Caco-2 (cell line): ENCODE measurements around the gene MLLT10. TPM values are rescaled to one million over a fixed set of nuclear protein-coding genes. Genes with fewer than 3 reads are reported as not detected.

Experiments used
- BruUV-seq: library from RNA; stranded (reverse); fragments of 400-500 nt; replicated peaks from 2 replicates; lab custom pipeline; 2021; lab: Mats Ljungman, UMichigan
- CTCF ChIA-PET: fragments of 300-600 bp; sonication (Branson Sonifier 250); formaldehyde crosslinking; loops from one replicate; lab custom pipeline; 2022; ENCODE audit warnings: antibody characterized with exemption; lab: Charles Lee
- POLR2A ChIA-PET: fragments of 300-600 bp; sonication (Branson Sonifier 250); formaldehyde crosslinking; loops from one replicate; lab custom pipeline; 2022; ENCODE audit warnings: antibody characterized with exemption; lab: Charles Lee
- DNase-seq, 2 experiments: peaks; one replicate each; pipeline versions ENCODE4 v3.0.0 to v3.0.0-alpha.2; 2020 to 2022
- H3K27me3 ChIP-seq: replicated peaks from 2 replicates; pipeline ENCODE4 v1.6.0; 2011; ENCODE audit warnings: low read length; ENCODE audit not compliant: control insufficient read depth, insufficient read depth
- H3K36me3 ChIP-seq: 2 replicates; pipeline ENCODE4 v1.5.1; 2011; ENCODE audit warnings: low read length; ENCODE audit not compliant: control insufficient read depth, insufficient read depth
- H3K4me1 ChIP-seq: fragments of 250-450 bp; sonication (Bioruptor Pico); 2 replicates; pipeline ENCODE4 v1.5.1; 2020; ENCODE audit warnings: mild to moderate bottlenecking
- H3K4me3 ChIP-seq: 2 replicates; pipeline ENCODE4 v1.5.1; 2011; ENCODE audit warnings: low read depth, mild to moderate bottlenecking, control low read depth, low read length
- H3K9me3 ChIP-seq: fragments of 250-450 bp; sonication (Bioruptor Pico); 2 replicates; pipeline ENCODE4 v1.5.1; 2020; ENCODE audit warnings: mild to moderate bottlenecking, moderate library complexity
- H3K27ac Mint-ChIP-seq: one replicate; pipeline ENCODE4 v1.8.0; 2022; ENCODE audit warnings: mixed read lengths; ENCODE audit not compliant: unreplicated experiment
- H3K27me3 Mint-ChIP-seq: one replicate; pipeline ENCODE4 v1.8.0; 2022; ENCODE audit warnings: mixed read lengths; ENCODE audit not compliant: insufficient read depth, unreplicated experiment
- H3K36me3 Mint-ChIP-seq: one replicate; pipeline ENCODE4 v1.8.0; 2022; ENCODE audit warnings: mild to moderate bottlenecking, mixed read lengths; ENCODE audit not compliant: insufficient read depth, unreplicated experiment
- H3K4me1 Mint-ChIP-seq: one replicate; pipeline ENCODE4 v1.8.0; 2022; ENCODE audit warnings: low read depth, mixed read lengths; ENCODE audit not compliant: unreplicated experiment
- H3K4me3 Mint-ChIP-seq: one replicate; pipeline ENCODE4 v1.8.0; 2022; ENCODE audit warnings: mild to moderate bottlenecking, moderate library complexity, mixed read lengths; ENCODE audit not compliant: unreplicated experiment
- H3K9me3 Mint-ChIP-seq: one replicate; pipeline ENCODE4 v1.8.0; 2022; ENCODE audit warnings: mixed read lengths; ENCODE audit not compliant: unreplicated experiment
- CTCF ChIP-seq, 2 experiments: fragments of 200-600 bp in 1 of 2; IDR thresholded peaks; 1 replicate in 1 of 2; 2 replicates in 1 of 2; pipeline versions ENCODE4 v1.5.1 to v1.8.0; 2011 to 2022; ENCODE audit warnings: antibody characterized with exemption in 1 of 2, control low read depth in 1 of 2, inconsistent platforms in 1 of 2, low read depth in 1 of 2, low read length in 1 of 2, mild to moderate bottlenecking in 1 of 2, moderate library complexity in 1 of 2; ENCODE audit not compliant: insufficient read depth in 1 of 2, severe bottlenecking in 1 of 2, unreplicated experiment in 1 of 2
- intact Hi-C: fragments of 100-400 bp; cut with micrococcal nuclease; formaldehyde crosslinking; loops from one replicate; pipeline ENCODE4 v1.10.0; 2022; ENCODE audit not compliant: unreplicated experiment
- total RNA-seq: library from RNA; stranded (reverse); gene quantifications from 2 replicates; pipeline ENCODE4 v1.2.3, GENCODE V29; 2022

MLLT10 gene
- total RNA-seq, 1 experiment from 2014 or later = 84.3 TPM

GRCh38 chr10:21511946-21512572 is 22.0 kb upstream of the MLLT10 start:
- Histone ChIP-seq H3K4me1 (peaks cover 45% of the 10 kb centered on the region), H3K36me3 (no peaks in the 10 kb centered on the region), H3K4me3 (no peak overlapping the region), H3K9me3 (no peaks in the 10 kb centered on the region), H3K27me3 (no peaks in the 10 kb centered on the region)
- ChIA-PET POLR2A (no interaction called here), CTCF (no interaction called here)
- BruUV-seq = no TSS peak
- no peak for TF ChIP-seq CTCF (IDR thresholded peaks at IDR 0.05; ENCODE audit: insufficient read depth in 1 of 2, low read depth in 1 of 2, low read length in 1 of 2, severe bottlenecking in 1 of 2, unreplicated experiment in 1 of 2)
- H3K4me1 Mint-ChIP-seq = peaks cover 62% of the 10 kb centered on the region
- no peak overlapping the region for H3K27ac Mint-ChIP-seq
- H3K9me3 Mint-ChIP-seq = no peaks in the 10 kb centered on the region
- no peak overlapping the region for H3K4me3 Mint-ChIP-seq
- intact Hi-C loops = no loop called here
- peaks cover 4% of the 10 kb centered on the region for H3K36me3 Mint-ChIP-seq
- no peaks in the 10 kb centered on the region for H3K27me3 Mint-ChIP-seq
- no peak for DNase-seq

GRCh38 chr10:21512573-21513404 is 21.2 kb upstream of the MLLT10 start:
- ChIA-PET POLR2A (interaction anchor here (0.6 kb wide), 1 partner anchor 20 kb away, joined by 3 read pairs; no protein-coding TSS in a partner anchor), CTCF (no interaction called here)
- Mint-ChIP-seq H3K27me3 (no peaks in the 10 kb centered on the region), H3K4me3 (no peak overlapping the region), H3K4me1 (peaks cover 58% of the 10 kb centered on the region), H3K27ac (no peak overlapping the region), H3K9me3 (no peaks in the 10 kb centered on the region), H3K36me3 (peaks cover 5% of the 10 kb centered on the region)
- no peak overlapping the region for H3K4me3 ChIP-seq
- no peaks in the 10 kb centered on the region for H3K27me3 ChIP-seq
- H3K9me3 ChIP-seq = no peaks in the 10 kb centered on the region
- intact Hi-C loops = no loop called here
- H3K36me3 ChIP-seq = no peaks in the 10 kb centered on the region
- H3K4me1 ChIP-seq = peaks cover 46% of the 10 kb centered on the region
- no peak for DNase-seq
- no peak for TF ChIP-seq CTCF (IDR thresholded peaks at IDR 0.05; ENCODE audit: insufficient read depth in 1 of 2, low read depth in 1 of 2, low read length in 1 of 2, severe bottlenecking in 1 of 2, unreplicated experiment in 1 of 2)
- BruUV-seq = no TSS peak

GRCh38 chr10:21513405-21513788 is 20.6 kb upstream of the MLLT10 start:
- Mint-ChIP-seq H3K4me3 (no peak overlapping the region), H3K36me3 (peaks cover 5% of the 10 kb centered on the region), H3K9me3 (no peaks in the 10 kb centered on the region), H3K27me3 (no peaks in the 10 kb centered on the region), H3K4me1 (peaks cover 60% of the 10 kb centered on the region), H3K27ac (no peak overlapping the region)
- ChIA-PET CTCF (no interaction called here), POLR2A (no interaction called here)
- no peaks in the 10 kb centered on the region for H3K27me3 ChIP-seq
- no TSS peak for BruUV-seq
- H3K4me1 ChIP-seq = peaks cover 51% of the 10 kb centered on the region
- H3K36me3 ChIP-seq = no peaks in the 10 kb centered on the region
- intact Hi-C loops = no loop called here
- H3K9me3 ChIP-seq = no peaks in the 10 kb centered on the region
- no peak overlapping the region for H3K4me3 ChIP-seq
- TF ChIP-seq CTCF (IDR thresholded peaks at IDR 0.05; ENCODE audit: insufficient read depth in 1 of 2, low read depth in 1 of 2, low read length in 1 of 2, severe bottlenecking in 1 of 2, unreplicated experiment in 1 of 2) = no peak
- DNase-seq = no peak
